WTC11 (cell line): ENCODE results near the gene SPR. TPM values are rescaled to one million over a fixed set of nuclear protein-coding genes. Genes with fewer than 3 reads are reported as not detected.
A peak's percentile ranks its signal among the peaks of the same experiment; 100 is the strongest.

Experiments used
- ATAC-seq: fragments of 200-7000 bp; cut with Tn5 transposase; 2 replicates; pipeline ENCODE4 v1.10.0; 2021; ENCODE audit warnings: mild to moderate bottlenecking, moderate library complexity
- CTCF ChIA-PET: fragments of 300-600 bp; sonication (Branson Sonifier 250); formaldehyde crosslinking; loops from one replicate; lab custom pipeline; 2021; ENCODE audit warnings: antibody characterized with exemption; lab: Charles Lee
- POLR2A ChIA-PET: fragments of 350-600 bp; sonication (Branson Sonifier 250); formaldehyde crosslinking; loops from one replicate; lab custom pipeline; 2021; ENCODE audit warnings: antibody characterized with exemption; lab: Charles Lee
- DNase-seq: peaks from one replicate; pipeline ENCODE4 v3.0.0; 2021; ENCODE audit warnings: low spot score
- H3K27ac Mint-ChIP-seq: 2 replicates; pipeline ENCODE4 v1.8.0; 2021; ENCODE audit warnings: mixed read lengths
- H3K27me3 Mint-ChIP-seq: 2 replicates; pipeline ENCODE4 v1.8.0; 2021; ENCODE audit warnings: low read depth, mild to moderate bottlenecking, moderate library complexity, mixed read lengths
- H3K36me3 Mint-ChIP-seq: 2 replicates; pipeline ENCODE4 v1.8.0; 2021; ENCODE audit warnings: mixed read lengths
- H3K4me1 Mint-ChIP-seq: 2 replicates; pipeline ENCODE4 v1.8.0; 2022; ENCODE audit warnings: mixed read lengths
- H3K4me3 Mint-ChIP-seq: 2 replicates; pipeline ENCODE4 v1.8.0; 2021; ENCODE audit warnings: mild to moderate bottlenecking, moderate library complexity, mixed read lengths
- H3K9me3 Mint-ChIP-seq: 2 replicates; pipeline ENCODE4 v1.8.0; 2021; ENCODE audit warnings: mixed read lengths
- IRF2 ChIP-seq: sonication (generic); formaldehyde crosslinking; IDR thresholded peaks from 2 replicates; pipeline ENCODE4 v1.8.0; 2022; ENCODE audit warnings: low read depth, missing genetic modification reagents, borderline replicate concordance
- MYBL2 ChIP-seq: sonication (generic); formaldehyde crosslinking; IDR thresholded peaks from 2 replicates; pipeline ENCODE4 v1.8.1; 2023; ENCODE audit warnings: mild to moderate bottlenecking, moderate library complexity, missing genetic modification reagents
- TEAD1 ChIP-seq: sonication (generic); formaldehyde crosslinking; IDR thresholded peaks from 2 replicates; pipeline ENCODE4 v1.8.0; 2022; ENCODE audit warnings: mild to moderate bottlenecking, missing genetic modification reagents
- ZNF671 ChIP-seq: fragments of 250-450 bp; sonication (Bioruptor Pico); IDR thresholded peaks from 2 replicates; pipeline ENCODE4 v1.8.0; 2021; ENCODE audit warnings: mild to moderate bottlenecking
- total RNA-seq: library from RNA; stranded (reverse); gene quantifications from 3 replicates; pipeline ENCODE4 v1.2.3, GENCODE V29; 2021
- TF ChIP-seq, protein P1 (sequence below): sonication (generic); formaldehyde crosslinking; IDR thresholded peaks from 2 replicates; pipeline ENCODE4 v1.8.1; 2023; ENCODE audit warnings: mild to moderate bottlenecking, missing genetic modification reagents
- TF ChIP-seq, protein P2 (sequence below): sonication (generic); formaldehyde crosslinking; IDR thresholded peaks from 2 replicates; pipeline ENCODE4 v1.8.1; 2023; ENCODE audit warnings: mild to moderate bottlenecking, moderate library complexity, missing genetic modification reagents
- TF ChIP-seq, protein P3 (sequence below): fragments of 250-450 bp; sonication (Bioruptor Pico); conservative IDR thresholded peaks from 2 replicates; pipeline ENCODE4 v1.9.0; 2021; ENCODE audit warnings: mild to moderate bottlenecking
- TF ChIP-seq, protein P4 (sequence below): fragments of 250-450 bp; sonication (Bioruptor Pico); IDR thresholded peaks from 2 replicates; pipeline ENCODE4 v1.9.0; 2021; ENCODE audit warnings: mild to moderate bottlenecking, borderline replicate concordance
- TF ChIP-seq, protein P5 (sequence below): sonication (generic); formaldehyde crosslinking; IDR thresholded peaks from 2 replicates; pipeline ENCODE4 v1.8.1; 2023; ENCODE audit warnings: mild to moderate bottlenecking, missing genetic modification reagents, borderline replicate concordance

The SPR gene
- total RNA-seq, 1 experiment from 2014 or later: 9.4 TPM

DNA sequence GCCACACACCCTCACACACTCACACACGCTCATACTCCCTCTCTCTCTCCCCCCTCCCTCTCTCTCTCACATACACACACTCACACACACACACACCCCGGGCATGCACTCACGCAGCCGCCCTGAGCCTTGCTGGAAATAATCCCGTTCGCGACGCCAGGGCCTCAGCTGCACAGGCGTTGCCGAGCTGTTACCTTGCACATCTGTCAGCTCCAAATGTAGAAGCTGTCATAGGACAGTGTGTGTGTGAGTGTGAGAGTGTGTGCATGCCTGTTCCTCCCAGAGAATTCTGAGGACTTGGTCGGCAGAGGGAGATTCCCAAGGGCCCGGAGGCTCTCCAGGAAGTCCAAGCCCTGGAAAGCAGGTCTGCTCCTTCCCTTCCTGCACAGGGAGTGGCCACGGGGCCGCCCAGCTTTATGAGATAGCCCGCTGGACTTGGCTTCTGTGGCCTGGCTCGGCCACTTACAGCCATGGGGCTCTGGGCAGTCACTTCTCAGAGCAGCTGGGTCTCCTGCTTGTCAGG lies 8.6 kb downstream of the SPR start:
- Mint-ChIP-seq H3K36me3 (no peaks in the 10 kb centered on the region), H3K27ac (no peak overlapping the region), H3K4me3 (no peak overlapping the region), H3K9me3 (no peaks in the 10 kb centered on the region), H3K27me3 (peaks cover 68% of the 10 kb centered on the region), H3K4me1 (peaks cover 30% of the 10 kb centered on the region)
- CTCF ChIA-PET: interaction anchor here (1.0 to 7.4 kb wide), 16 partner anchors 8 to 306 kb away, joined by 3 to 218 read pairs (median 38); partner anchors contain the start of genes EMX1, NOTO and SPR
- TF ChIP-seq, protein P1, sequence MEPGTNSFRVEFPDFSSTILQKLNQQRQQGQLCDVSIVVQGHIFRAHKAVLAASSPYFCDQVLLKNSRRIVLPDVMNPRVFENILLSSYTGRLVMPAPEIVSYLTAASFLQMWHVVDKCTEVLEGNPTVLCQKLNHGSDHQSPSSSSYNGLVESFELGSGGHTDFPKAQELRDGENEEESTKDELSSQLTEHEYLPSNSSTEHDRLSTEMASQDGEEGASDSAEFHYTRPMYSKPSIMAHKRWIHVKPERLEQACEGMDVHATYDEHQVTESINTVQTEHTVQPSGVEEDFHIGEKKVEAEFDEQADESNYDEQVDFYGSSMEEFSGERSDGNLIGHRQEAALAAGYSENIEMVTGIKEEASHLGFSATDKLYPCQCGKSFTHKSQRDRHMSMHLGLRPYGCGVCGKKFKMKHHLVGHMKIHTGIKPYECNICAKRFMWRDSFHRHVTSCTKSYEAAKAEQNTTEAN (CRISPR knock-in tag): peak; percentile 51; the same call in 1 of the 2 replicates
- TF ChIP-seq ZNF671: no peak
- DNase-seq (no peak), ATAC-seq (no peak)
- POLR2A ChIA-PET: interaction anchor here (1.0 to 1.5 kb wide), 2 partner anchors 24 to 175 kb away, joined by 3 to 4 read pairs; partner anchors contain the start of gene SFXN5

DNA sequence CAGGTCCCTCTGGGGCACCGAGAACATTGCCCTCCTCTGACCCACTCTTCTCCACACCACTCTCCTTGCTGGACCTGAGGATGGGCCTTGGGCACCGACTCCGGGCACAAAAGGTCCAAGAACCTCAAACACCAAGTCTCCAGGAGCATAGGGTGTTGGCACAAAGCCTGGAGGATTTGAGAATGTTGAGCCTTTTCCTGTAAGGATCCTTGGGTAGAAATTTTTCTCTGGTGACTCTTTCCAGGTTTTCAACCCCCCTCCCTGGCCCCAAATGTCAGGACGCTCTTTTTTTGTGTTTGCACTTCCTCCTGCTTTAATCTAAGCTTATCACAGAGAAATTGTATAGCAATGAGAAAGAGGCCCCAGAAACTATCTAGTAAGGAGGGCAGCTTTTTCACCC lies 9.2 kb downstream of the SPR start:
- Mint-ChIP-seq H3K9me3 (no peaks in the 10 kb centered on the region), H3K4me1 (peaks cover 30% of the 10 kb centered on the region), H3K27ac (no peak overlapping the region), H3K4me3 (no peak overlapping the region), H3K36me3 (no peaks in the 10 kb centered on the region), H3K27me3 (peaks cover 74% of the 10 kb centered on the region)
- DNase-seq: no peak
- no peak for ATAC-seq
- ChIA-PET POLR2A (interaction anchor here (1.0 kb wide), 1 partner anchor 24 kb away, joined by 3 read pairs; no protein-coding TSS in a partner anchor), CTCF (interaction anchor here (1.3 to 7.4 kb wide), 12 partner anchors 9 to 296 kb away, joined by 3 to 218 read pairs (median 89); partner anchors contain the start of genes EMX1 and SPR)
- TF ChIP-seq IRF2 (CRISPR knock-in tag) (no peak), MYBL2 (no peak), TEAD1 (CRISPR knock-in tag) (no peak)
- TF ChIP-seq, protein P2, sequence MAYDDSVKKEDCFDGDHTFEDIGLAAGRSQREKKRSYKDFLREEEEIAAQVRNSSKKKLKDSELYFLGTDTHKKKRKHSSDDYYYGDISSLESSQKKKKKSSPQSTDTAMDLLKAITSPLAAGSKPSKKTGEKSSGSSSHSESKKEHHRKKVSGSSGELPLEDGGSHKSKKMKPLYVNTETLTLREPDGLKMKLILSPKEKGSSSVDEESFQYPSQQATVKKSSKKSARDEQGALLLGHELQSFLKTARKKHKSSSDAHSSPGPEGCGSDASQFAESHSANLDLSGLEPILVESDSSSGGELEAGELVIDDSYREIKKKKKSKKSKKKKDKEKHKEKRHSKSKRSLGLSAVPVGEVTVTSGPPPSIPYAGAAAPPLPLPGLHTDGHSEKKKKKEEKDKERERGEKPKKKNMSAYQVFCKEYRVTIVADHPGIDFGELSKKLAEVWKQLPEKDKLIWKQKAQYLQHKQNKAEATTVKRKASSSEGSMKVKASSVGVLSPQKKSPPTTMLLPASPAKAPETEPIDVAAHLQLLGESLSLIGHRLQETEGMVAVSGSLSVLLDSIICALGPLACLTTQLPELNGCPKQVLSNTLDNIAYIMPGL (CRISPR knock-in tag): no peak
- TF ChIP-seq, protein P3, sequence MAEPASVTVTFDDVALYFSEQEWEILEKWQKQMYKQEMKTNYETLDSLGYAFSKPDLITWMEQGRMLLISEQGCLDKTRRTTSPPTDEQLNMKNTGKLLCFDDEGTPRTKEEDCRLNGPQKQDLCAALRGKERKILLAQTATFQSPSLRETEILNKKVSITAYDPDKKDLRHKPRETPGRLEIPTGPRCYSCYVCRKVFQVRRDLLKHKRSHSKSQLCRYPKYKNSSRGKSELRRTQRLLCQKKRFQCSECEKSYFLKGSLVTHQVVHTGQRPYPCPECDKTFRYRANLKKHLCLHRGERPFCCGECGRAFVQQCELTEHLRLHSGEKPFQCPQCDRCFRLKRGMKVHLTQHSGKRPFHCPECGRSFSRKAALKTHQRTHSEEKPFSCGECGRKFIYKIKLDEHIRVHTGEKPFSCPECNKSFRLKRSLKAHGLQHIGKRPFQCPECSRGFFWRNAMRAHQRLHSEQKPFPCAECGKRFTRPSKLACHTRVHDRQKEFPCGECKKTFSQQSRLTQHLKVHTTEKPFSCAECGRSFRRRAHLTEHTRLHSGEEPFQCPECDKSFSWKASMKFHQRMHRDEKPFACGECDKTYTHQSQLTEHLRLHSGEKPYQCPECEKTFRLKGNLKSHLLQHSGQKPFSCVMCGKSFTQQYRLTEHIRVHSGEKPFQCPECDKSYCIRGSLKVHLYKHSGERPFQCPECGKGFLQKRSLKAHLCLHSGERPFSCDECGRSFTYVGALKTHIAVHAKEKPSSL (CRISPR knock-in tag): no peak

DNA sequence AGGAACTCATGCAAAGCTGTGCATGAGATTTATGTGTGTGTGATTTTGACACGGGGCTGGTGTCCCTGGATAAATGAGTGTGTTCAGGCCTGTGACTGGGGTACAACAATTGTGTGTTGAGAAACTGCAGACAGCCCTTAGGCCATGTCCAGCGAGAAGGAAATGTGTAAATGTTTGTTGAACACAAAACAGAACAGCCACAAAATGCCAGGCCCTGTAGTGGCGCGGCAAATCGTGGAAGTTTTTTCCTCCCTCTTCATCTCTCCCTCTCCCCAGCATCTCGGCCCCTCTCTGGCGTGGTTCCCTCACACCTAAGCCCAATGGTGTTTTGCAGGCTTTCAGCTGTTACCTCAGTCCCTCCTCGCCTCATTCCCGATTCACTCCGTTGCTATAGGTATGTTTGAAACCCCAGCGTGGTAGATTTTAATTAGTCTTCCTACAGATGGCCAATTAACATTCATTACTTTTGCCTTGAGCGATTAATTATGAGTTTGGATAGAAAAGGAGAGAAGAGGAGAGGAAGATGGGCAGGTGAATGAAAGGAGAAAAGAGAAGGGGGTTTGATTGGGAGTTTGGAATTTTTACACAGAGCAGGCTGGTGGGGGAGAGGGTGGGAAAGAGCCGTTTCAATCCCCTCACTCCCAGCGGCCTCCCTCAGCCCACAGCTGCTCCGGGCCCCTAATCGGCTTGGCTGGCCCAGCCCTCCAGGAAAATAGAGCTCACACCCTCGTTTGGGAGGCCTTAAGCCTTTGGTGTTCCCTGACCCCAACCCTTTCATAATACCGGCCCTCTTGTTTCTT lies 10.8 kb downstream of the SPR start:
- Mint-ChIP-seq H3K9me3 (no peaks in the 10 kb centered on the region), H3K27ac (no peak overlapping the region), H3K27me3 (peaks cover 88% of the 10 kb centered on the region), H3K4me1 (peaks cover 30% of the 10 kb centered on the region), H3K36me3 (no peaks in the 10 kb centered on the region), H3K4me3 (no peak overlapping the region)
- TF ChIP-seq, protein P4, sequence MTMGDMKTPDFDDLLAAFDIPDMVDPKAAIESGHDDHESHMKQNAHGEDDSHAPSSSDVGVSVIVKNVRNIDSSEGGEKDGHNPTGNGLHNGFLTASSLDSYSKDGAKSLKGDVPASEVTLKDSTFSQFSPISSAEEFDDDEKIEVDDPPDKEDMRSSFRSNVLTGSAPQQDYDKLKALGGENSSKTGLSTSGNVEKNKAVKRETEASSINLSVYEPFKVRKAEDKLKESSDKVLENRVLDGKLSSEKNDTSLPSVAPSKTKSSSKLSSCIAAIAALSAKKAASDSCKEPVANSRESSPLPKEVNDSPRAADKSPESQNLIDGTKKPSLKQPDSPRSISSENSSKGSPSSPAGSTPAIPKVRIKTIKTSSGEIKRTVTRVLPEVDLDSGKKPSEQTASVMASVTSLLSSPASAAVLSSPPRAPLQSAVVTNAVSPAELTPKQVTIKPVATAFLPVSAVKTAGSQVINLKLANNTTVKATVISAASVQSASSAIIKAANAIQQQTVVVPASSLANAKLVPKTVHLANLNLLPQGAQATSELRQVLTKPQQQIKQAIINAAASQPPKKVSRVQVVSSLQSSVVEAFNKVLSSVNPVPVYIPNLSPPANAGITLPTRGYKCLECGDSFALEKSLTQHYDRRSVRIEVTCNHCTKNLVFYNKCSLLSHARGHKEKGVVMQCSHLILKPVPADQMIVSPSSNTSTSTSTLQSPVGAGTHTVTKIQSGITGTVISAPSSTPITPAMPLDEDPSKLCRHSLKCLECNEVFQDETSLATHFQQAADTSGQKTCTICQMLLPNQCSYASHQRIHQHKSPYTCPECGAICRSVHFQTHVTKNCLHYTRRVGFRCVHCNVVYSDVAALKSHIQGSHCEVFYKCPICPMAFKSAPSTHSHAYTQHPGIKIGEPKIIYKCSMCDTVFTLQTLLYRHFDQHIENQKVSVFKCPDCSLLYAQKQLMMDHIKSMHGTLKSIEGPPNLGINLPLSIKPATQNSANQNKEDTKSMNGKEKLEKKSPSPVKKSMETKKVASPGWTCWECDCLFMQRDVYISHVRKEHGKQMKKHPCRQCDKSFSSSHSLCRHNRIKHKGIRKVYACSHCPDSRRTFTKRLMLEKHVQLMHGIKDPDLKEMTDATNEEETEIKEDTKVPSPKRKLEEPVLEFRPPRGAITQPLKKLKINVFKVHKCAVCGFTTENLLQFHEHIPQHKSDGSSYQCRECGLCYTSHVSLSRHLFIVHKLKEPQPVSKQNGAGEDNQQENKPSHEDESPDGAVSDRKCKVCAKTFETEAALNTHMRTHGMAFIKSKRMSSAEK: no peak
- TF ChIP-seq, protein P5, sequence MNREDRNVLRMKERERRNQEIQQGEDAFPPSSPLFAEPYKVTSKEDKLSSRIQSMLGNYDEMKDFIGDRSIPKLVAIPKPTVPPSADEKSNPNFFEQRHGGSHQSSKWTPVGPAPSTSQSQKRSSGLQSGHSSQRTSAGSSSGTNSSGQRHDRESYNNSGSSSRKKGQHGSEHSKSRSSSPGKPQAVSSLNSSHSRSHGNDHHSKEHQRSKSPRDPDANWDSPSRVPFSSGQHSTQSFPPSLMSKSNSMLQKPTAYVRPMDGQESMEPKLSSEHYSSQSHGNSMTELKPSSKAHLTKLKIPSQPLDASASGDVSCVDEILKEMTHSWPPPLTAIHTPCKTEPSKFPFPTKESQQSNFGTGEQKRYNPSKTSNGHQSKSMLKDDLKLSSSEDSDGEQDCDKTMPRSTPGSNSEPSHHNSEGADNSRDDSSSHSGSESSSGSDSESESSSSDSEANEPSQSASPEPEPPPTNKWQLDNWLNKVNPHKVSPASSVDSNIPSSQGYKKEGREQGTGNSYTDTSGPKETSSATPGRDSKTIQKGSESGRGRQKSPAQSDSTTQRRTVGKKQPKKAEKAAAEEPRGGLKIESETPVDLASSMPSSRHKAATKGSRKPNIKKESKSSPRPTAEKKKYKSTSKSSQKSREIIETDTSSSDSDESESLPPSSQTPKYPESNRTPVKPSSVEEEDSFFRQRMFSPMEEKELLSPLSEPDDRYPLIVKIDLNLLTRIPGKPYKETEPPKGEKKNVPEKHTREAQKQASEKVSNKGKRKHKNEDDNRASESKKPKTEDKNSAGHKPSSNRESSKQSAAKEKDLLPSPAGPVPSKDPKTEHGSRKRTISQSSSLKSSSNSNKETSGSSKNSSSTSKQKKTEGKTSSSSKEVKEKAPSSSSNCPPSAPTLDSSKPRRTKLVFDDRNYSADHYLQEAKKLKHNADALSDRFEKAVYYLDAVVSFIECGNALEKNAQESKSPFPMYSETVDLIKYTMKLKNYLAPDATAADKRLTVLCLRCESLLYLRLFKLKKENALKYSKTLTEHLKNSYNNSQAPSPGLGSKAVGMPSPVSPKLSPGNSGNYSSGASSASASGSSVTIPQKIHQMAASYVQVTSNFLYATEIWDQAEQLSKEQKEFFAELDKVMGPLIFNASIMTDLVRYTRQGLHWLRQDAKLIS (CRISPR knock-in tag): no peak
- no peak for TF ChIP-seq IRF2 (CRISPR knock-in tag)
- TF ChIP-seq, protein P3 (CRISPR knock-in tag): no peak
- ChIA-PET POLR2A (no interaction called here), CTCF (interaction anchor here (0.8 to 2.0 kb wide), 7 partner anchors 10 to 279 kb away, joined by 3 to 7 read pairs (median 3); partner anchors contain the start of gene SPR)
- ATAC-seq (no peak), DNase-seq (no peak)
